ENCODE data around the gene TRIM7. TPM values are rescaled to one million over a fixed set of nuclear protein-coding genes. Genes with fewer than 3 reads are reported as not detected.

The TRIM7 gene
- total RNA-seq, 6 experiments from 2014 or later: 0.07 to 1.4 (median 0.26) TPM; not detected in 1

GRCh38 chr5:181219262-181220177, 14.5 kb upstream of the TRIM7 start:
- Histone ChIP-seq H3K4me1 (peaks cover 0 to 19% (median 5%) of the 10 kb centered on the region in 4 donors), H3K9me3 (no peaks in the 10 kb centered on the region), H3K27ac (no peak overlapping the region), H3K36me3 (no peaks in the 10 kb centered on the region), H3K27me3 (no peaks in the 10 kb centered on the region), H3K4me3 (no peak overlapping the region)
- DNase-seq: no peak
- ATAC-seq: no peak
- TF ChIP-seq CTCF (IDR thresholded peaks at IDR 0.05) (no peak), POLR2A (IDR thresholded peaks at IDR 0.05) (no peak)
- 70% methylated on average over 33 of the region's 49 CpGs for WGBS (ENCODE audit: insufficient coverage, low coverage, low lambda C conversion rate, missing lambda C conversion rate)
- intact Hi-C loops (cut with DNase I): no loop called here

DNA sequence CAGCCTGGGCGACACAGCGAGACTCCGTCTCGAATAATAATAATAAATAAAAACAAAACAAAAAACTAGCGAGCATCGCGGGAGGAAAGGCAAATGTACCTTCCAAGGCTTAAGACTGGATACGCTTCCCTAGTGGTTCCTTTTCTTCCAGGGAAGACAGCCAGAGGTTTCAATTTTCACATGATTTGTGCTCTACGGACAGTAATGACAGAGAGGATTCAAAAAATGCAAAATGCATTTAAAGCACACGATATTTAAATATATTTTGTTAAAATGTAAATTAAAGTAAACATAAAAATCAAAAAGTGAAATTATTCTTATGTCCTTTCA, 13.8 kb upstream of the TRIM7 start:
- DNase-seq (no peak), ATAC-seq (no peak)
- H3K4me1 ChIP-seq: peaks cover 0 to 17% (median 5%) of the 10 kb centered on the region in 4 donors
- no peaks in the 10 kb centered on the region for H3K9me3 ChIP-seq
- no peaks in the 10 kb centered on the region for H3K36me3 ChIP-seq
- no peak for TF ChIP-seq POLR2A (IDR thresholded peaks at IDR 0.05)
- TF ChIP-seq CTCF (IDR thresholded peaks at IDR 0.05): no peak
- 22% methylated on average over 10 of the region's 10 CpGs for WGBS (ENCODE audit: insufficient coverage, low coverage, low lambda C conversion rate, missing lambda C conversion rate)
- H3K27ac ChIP-seq: peak overlapping the region in 1 of 3 donors; percentile 20
- H3K27me3 ChIP-seq: no peaks in the 10 kb centered on the region
- intact Hi-C loops (cut with DNase I): no loop called here
- peak overlapping the region; percentile 1 to 40 (median 25) for H3K4me3 ChIP-seq

DNA sequence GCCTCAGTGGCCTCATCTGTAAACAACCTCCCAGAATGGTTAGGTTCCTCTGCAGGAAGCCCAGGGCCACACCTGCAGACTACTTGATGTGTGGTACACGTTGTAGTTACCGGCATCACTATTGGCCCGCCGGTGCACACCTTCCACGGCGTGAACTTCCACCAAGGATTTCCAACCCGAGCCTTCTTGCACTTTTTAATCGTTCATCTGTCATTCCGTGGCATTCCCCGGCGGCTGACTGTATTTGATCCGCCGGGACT, 12.7 kb upstream of the TRIM7 start:
- WGBS (ENCODE audit: insufficient coverage, low coverage, low lambda C conversion rate, missing lambda C conversion rate): 0% methylated on average over 8 of the region's 13 CpGs
- DNase-seq (no peak), ATAC-seq (peak in 1 of 4 donors; percentile 2)
- H3K4me3 ChIP-seq: peak overlapping the region; percentile 6 to 40 (median 33)
- peak overlapping the region in 2 of 3 donors; percentile 3 to 35 for H3K27ac ChIP-seq
- H3K36me3 ChIP-seq: no peaks in the 10 kb centered on the region
- peaks cover 0 to 17% (median 5%) of the 10 kb centered on the region in 4 donors for H3K4me1 ChIP-seq
- TF ChIP-seq CTCF (IDR thresholded peaks at IDR 0.05) (no peak), POLR2A (IDR thresholded peaks at IDR 0.05) (no peak)
- H3K27me3 ChIP-seq: no peaks in the 10 kb centered on the region
- intact Hi-C loops (cut with DNase I): no loop called here
- H3K9me3 ChIP-seq: no peaks in the 10 kb centered on the region

DNA sequence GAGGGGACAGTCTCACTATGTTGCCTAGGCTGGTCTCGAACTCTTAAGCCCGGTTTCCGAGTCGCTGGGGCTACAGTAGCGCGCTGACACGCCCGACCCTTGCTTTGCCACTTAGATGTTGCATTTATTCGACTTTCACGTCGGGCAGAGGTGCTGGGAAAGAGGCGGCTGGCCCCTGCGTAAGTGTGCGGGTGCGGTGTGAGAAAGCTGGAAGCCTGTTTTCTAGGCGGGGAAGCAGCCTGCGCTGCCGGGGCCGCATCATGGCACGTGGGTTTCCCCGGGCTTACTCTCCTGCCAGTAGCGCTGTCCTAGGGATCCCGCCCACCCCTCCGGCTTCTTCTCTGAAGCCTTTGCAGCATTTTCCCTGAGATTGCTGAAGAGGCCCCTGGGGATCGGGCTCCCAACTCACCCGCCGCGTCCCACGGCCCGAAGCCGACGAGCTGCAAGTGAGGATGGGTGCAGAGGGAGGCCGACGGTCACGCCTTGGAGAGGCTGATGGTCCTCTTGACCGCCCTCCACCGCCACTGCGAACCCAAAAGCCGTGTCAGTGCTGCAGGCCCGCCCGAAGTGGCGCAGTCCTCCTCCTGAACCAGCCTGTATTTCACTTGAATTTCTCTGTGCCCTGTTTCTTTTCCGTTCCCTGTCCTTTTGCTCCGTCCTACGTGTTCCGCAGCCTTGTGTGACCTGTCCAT, 12.3 kb upstream of the TRIM7 start:
- H3K9me3 ChIP-seq: no peaks in the 10 kb centered on the region
- WGBS (ENCODE audit: insufficient coverage, low coverage, low lambda C conversion rate, missing lambda C conversion rate): 10% methylated on average over 18 of the region's 46 CpGs
- H3K27me3 ChIP-seq: no peaks in the 10 kb centered on the region
- intact Hi-C loops (cut with DNase I): no loop called here
- H3K27ac ChIP-seq: peak overlapping the region in 2 of 3 donors; percentile 3 to 35
- TF ChIP-seq POLR2A (IDR thresholded peaks at IDR 0.05): no peak
- no peak for TF ChIP-seq CTCF (IDR thresholded peaks at IDR 0.05)
- H3K4me3 ChIP-seq: peak overlapping the region; percentile 6 to 40 (median 33)
- ATAC-seq (peak; percentile 10 to 32 (median 12)), DNase-seq (peak in 1 of 3 donors; percentile 44)
- no peaks in the 10 kb centered on the region for H3K36me3 ChIP-seq
- peaks cover 0 to 17% (median 5%) of the 10 kb centered on the region in 4 donors for H3K4me1 ChIP-seq
